ENCODE data around the gene GLI1.
"Not testable (repeated sequence)": the region's sequence is repeated elsewhere in the genome, so short reads cannot be mapped to it uniquely, and the experiment has no call there.

DNA sequence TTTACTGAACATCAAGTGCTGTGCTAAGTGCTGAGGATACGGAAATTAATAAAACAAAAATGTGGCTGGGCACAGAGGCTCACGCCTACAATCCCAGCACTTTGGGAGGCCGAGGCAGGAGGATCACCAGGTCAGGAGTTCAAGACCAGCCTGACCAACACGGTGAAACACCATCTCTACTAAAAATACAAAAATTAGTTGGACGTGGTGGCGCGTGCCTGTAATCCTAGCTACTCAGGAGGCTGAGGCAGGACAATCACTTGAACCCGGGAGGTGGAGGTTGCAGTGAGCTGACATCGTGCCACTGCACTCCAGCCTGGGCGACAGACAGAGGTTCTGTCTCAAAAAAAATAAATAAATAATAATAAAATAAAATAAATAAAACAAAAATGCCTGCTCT, 32.6 kb upstream of the GLI1 start:
- TF ChIP-seq POLR2A, POLR2AphosphoS5 (IDR thresholded peaks at IDR 0.05): not testable (repeated sequence)
- TF ChIP-seq, protein P1, sequence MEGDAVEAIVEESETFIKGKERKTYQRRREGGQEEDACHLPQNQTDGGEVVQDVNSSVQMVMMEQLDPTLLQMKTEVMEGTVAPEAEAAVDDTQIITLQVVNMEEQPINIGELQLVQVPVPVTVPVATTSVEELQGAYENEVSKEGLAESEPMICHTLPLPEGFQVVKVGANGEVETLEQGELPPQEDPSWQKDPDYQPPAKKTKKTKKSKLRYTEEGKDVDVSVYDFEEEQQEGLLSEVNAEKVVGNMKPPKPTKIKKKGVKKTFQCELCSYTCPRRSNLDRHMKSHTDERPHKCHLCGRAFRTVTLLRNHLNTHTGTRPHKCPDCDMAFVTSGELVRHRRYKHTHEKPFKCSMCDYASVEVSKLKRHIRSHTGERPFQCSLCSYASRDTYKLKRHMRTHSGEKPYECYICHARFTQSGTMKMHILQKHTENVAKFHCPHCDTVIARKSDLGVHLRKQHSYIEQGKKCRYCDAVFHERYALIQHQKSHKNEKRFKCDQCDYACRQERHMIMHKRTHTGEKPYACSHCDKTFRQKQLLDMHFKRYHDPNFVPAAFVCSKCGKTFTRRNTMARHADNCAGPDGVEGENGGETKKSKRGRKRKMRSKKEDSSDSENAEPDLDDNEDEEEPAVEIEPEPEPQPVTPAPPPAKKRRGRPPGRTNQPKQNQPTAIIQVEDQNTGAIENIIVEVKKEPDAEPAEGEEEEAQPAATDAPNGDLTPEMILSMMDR (IDR thresholded peaks at IDR 0.05 in 8 of 11, conservative IDR thresholded peaks at IDR 0.05 in 3 of 11), result not testable (repeated sequence)
